ENCODE results near the gene GABRE.
"Not testable (repeated sequence)": the region's sequence is repeated elsewhere in the genome, so short reads cannot be mapped to it uniquely, and the experiment has no call there.

The GABRE gene

DNA sequence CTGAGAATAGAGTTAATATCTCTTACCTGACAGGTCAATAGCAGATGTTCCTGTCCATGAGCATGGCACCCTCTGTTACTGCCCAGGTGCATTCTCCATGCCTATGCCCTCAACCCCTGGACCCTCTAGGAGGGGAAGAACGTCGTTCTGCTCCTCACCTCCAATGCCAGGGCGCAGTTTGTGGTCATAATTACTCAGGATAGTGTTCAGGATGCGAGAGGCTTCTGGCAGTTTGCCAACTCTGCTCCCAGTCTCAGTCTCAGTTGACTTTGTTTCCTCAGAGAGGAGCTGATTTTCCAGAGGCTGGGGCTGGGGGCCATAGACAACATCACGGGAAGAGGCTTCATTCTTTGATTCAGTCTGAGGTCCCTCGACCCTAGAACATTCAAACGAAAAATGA, 4.4 kb downstream of the GABRE start:
- no peak for DNase-seq (ENCODE audit: low spot score)

DNA sequence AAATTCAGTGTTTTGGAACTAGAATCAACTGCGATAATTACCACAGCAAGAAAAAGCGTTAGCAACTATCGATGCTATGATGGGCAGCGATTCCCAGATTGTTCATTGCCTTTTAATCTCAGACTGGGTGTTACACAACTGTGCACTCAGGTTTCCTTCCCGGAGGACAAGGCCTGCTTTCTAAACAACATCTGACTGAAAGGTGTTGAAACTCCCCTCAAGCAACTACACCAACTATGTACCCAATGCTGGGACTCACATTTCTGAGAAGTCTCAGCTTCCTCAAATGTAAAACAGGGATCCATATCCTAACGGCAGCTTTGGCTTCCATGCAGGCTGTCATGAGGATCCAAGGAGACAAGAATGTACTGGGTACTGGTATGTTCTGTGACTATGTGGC, 8.2 kb downstream of the GABRE start:
- no peak for DNase-seq (ENCODE audit: low spot score)

DNA sequence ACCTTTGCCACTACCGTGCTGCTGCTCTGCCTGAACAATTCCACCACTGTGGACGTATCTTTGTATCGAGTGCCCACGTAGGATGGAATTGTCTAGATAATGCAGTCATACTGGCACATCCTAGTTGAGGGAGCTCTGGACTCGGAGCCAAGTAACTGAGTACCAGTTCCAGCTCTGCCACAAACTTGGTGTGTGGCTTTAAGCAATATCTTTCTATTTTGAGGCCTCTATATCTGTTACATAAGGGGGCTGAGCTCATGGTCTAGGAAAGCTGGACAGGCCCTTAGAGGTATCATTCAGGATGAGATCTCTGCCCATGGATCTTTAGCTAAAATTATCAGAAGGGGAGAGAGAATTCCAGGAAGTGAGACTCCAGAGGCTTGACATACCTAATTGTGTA, 12.4 kb downstream of the GABRE start:
- no peak for DNase-seq (ENCODE audit: low spot score)

DNA sequence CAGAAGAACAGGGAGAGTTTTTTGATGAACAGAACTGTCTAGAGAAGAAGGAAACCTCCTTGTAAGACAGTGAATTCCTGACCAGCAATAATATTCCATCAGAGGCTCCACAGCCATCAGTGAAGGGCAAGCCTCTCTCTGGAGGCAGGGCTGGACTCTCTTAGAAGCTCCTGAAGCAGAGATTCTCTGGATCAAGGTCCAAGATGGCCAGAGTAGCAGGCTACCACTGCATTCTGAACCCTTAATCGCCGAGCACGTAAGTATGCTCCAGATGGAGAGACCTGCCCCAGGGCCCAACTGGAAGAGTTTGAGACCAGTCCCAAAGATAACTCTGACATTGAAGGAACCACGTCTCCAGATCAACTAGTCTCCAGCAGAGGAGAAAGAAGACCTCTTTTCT, 16.4 kb downstream of the GABRE start:
- no peak for DNase-seq (ENCODE audit: low spot score)

DNA sequence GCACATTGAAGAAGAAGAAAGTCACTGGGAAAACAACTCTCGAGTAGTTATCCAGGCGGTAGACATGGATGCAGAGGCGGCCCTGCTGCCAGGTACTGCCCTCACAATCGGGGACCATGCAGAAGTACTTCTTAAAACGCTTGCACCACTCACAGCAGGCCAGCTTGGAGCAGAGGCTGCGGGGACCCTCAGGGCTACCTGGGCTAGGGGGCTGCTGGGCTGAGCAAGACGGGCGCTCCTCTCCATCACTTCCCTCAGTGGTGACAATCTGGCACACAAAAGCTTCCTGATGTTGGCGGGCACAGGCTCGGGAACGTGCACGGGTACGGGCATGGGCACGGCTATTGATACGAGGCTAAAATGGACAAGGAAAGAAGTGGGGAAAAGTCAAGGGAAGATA, 19.7 kb downstream of the GABRE start:
- DNase-seq (ENCODE audit: low spot score), result no peak

DNA sequence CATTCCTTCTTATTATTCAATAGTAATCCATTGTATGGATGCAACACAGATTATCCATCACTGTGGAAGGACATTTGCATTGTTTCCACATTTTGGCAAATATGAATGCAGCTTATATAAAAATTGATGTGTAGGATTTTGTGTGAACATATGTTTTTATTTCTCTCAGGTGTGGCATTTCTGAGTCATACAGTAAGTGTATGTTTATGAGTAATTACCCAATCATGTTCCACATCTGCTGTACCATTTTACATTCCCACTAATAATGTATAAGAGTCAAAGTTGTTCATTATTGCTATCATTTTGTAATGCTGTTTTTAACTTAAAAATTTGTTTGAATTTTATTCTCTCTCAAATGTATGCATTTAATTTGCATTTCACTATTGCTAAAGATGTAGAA, 36.3 kb downstream of the GABRE start:
- no peak for DNase-seq (ENCODE audit: low spot score)

DNA sequence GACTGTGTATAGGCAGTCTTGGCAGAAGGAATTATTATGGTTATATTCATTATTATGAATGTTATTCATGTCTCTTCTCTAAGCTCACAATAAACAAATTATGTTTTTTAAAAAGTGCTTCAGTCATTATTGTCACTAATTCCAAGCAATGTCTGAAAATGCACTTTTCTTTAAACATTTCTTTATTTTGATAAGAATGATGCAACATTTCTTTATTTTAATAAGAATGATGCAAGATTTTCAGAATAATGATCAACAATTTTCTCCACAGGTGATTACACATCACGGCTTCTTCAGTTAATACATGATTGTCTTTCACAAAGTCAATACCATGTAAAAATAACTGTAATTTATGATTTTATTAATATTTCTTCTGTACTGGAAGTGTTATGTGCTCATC, 39.1 kb downstream of the GABRE start:
- no peak for DNase-seq (ENCODE audit: low spot score)

DNA sequence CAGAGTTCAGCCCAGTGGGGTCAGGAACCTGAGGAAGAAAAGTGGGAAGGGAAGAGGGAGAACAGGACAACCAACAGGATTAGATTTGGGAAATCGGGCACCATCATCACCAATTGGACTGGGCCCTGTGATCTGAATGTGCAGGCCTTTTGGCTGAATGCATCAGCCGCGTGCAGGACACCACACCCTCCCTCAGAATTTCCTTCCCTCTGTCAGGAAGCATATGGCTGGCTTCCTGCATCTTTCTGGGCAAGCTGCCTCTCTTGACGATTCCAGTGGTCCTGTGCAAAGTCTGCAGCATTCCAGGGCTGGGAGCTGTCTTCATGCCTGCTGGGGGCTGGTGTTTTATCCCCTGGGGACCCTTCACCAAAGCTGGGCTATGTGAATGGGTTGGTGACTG, 45.4 kb downstream of the GABRE start:
- no peak for DNase-seq (ENCODE audit: low spot score)

DNA sequence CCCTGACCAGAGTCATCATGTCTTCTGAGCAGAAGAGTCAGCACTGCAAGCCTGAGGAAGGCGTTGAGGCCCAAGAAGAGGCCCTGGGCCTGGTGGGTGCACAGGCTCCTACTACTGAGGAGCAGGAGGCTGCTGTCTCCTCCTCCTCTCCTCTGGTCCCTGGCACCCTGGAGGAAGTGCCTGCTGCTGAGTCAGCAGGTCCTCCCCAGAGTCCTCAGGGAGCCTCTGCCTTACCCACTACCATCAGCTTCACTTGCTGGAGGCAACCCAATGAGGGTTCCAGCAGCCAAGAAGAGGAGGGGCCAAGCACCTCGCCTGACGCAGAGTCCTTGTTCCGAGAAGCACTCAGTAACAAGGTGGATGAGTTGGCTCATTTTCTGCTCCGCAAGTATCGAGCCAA, 50.8 kb downstream of the GABRE start:
- no peak for DNase-seq (ENCODE audit: low spot score)

DNA sequence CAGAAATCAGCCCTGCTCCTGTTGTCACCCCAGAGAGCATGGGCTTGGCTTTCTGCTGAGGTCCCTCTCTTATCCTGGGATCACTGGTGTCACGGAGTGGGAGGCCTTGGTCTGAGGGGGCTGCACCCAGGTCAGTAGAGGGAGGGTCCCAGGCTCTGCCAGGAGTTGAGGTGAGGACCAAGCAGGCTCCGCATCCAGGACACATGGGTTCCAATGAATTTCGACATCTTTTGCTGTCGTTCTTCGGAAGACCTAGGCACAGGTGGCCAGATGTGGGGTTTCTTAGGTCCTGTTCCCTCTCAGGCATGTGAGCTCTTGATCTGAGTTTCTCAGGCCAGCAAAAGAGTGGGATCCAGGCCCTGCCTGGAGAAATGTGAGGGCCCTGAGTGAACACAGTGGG, 51.8 kb downstream of the GABRE start:
- DNase-seq (ENCODE audit: low spot score), result no peak

DNA sequence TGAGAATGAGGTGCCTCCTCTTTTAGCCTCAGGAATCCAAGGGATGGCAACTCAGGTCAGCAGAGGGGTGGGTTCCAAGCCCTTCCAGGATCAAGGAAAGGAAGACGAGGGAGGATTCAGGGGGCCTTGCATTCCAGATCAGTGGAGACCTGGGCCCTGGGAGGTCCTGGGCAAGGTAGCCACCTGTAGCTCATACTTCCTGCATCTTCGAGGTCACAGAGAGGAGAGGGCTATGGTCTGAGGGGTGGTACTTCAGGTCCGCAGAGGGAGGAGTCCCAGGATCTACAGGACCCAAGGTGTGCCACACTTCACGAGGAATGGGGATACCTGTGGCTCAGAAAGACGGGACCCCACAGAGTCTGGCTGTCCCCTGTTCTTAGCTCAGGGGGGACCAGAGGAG, 52.6 kb downstream of the GABRE start:
- DNase-seq (ENCODE audit: low spot score), result no peak

DNA sequence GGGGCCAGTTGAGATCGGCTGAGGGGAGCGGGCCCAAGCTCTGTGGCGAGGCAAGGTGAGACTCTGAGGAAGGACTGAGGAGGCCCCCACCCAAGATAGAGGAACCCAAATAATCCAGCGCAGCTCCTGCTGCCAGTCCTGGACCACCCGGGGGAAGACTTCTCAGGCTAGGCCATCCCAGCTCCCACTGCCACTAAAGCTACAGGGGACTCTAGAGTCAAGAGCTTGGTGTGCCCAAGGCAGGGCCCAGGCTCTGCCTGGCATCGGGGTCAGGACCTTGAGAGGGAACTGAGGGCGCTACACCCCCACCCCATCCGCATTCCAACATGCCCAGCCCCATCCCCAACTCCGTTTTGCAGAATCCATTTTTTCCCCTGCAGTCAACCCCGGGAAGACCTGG, 53.2 kb downstream of the GABRE start:
- no peak for DNase-seq (ENCODE audit: low spot score)

DNA sequence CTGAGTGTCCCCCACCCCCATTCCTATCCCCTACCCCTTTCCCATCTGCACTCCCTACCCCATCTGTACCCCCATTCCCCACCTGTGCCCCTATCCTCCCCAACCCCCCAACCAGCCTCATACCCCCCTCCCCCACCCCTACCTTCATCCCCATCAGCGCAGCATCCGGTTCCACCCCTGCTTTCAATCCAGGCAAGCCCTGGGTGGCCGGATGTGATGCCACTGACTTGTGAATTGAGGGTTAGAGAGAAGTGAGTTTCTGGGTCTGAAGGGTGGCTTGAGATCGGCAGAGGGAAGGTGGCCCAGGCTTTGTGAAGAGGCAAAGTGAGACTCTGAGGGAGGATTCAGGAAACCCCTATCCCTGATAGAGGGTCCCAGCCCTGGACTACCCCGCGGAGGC, 53.9 kb downstream of the GABRE start:
- DNase-seq (ENCODE audit: low spot score), result no peak

DNA sequence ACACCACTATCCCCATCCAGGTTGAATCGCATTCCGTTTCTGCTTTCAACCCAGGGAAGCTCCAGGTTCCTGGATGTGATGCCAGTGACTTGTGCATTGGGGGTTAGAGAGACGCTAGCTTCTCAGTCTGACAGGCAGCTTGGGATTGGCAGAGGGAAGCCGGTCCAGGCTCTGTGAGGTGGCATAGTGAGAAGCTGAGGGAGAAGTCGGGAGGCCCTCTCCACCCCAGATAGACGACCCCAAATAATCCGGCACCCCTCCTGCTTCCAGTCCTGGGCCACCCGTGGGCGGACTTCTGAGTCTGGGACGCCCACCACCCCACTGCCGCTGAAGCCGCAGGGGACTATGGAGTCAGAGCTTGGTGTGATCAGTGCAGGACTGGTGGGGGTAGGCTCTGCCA, 54.4 kb downstream of the GABRE start:
- DNase-seq (ENCODE audit: low spot score), result no peak

DNA sequence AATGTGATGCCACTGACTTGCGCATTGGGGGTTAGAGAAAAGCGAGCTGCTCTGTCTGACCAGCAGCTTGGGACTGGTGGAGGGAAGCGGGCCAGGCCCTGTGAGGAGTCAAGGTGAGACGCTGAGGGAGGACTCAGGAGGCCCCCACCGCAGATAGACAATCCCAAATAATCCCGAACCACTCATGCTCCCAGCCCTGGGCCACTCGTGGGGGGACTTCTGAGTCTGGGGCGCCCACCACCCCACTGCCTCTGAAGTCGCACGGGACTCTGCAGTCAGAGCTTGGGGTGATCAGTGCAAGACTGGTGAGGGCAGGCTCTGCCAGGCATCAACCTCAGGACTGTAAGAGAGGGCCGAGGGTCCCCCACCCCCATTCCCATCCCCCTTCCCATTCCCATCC, 54.9 kb downstream of the GABRE start:
- DNase-seq (ENCODE audit: low spot score), result no peak

DNA sequence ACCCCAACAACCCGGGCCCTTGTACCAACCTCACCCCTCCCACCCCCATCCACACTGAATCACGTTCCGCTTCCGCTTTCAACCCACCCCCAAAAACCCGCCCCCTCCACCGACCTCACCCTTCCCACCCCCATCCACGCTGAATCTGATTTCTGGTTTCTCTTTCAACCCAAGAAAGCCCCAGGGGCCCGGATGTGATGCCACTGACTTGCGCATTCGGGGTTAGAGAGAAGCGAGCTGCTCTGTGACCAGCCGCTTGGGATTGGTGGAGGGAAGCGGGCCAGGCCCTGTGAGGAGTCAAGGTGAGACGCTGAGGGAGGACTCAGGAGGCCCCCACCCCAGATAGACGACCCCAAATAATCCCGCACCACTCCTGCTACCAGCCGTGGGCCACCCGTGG, 55.7 kb downstream of the GABRE start:
- not testable (repeated sequence) for DNase-seq (ENCODE audit: low spot score)

DNA sequence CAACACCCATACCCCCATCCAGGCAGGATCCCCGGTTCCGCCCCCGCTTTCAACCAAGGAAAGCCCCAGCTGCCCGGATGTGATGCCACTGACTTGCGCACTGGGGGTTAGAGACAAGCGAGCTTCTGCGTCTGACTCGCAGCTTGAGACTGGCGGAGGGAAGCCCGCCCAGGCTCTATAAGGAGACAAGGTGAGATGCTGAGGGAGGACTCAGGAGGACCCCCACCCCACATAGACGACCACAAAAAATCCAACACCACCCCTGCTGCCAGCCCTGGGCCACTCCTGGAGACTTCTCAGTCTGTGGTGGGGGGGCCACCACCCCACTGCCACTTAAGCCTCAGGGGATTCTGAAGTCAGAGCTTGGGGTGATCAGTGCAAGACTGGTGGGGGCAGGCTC, 61.7 kb downstream of the GABRE start, which contains the start of gene MAGEA4:
Gene MAGEA4, plus strand, starts transcription at position 110 of the 400 bp plus-strand sequence. CDS start 10,776 bp downstream, outside the sequence.
- DNase-seq (ENCODE audit: low spot score), result no peak

DNA sequence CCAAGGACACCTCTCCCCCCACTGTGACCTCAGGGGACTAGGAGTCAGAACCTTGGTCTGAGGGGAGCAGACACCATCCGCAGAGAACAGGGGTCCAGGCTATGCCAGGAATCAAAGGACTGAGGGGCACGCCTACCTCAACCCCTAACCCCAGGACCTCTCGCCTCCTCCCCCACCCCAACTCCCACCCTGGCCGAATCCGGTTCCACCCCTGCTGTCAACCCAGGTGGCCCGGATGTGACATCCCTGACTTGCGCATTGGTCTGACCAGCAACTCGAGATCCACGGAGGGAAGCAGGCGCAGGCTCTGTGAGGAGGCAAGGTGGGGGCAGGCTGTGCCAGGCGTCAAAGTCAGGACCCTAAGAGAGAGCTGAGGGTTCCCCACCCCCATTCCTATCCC, 62.3 kb downstream of the GABRE start:
- no peak for DNase-seq (ENCODE audit: low spot score)

DNA sequence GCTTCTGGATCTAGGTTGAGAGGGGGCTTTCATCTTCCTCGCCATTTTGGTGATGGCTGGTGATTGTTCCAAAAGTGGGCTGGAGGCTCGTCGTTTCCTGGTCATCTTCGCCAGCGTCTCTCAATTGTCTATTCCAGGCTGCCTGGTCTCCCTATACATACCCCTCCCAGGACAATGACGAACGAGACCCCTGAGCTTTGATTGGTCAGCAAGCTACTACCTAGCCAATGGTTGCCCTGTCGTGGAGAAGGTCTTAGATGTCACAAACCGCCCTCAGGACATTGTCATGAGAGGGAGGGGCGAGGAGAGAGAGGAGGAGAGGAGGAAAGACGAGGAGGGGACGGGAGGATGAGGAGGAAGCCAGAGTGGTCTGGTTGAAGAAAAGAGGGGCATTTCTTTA, 69.5 kb downstream of the GABRE start:
- DNase-seq (ENCODE audit: low spot score), result no peak

All from RKO (cell line).